CD4-positive, alpha-beta T cell treated with Interleukin-17A for 1 hour (primary cell): ENCODE measurements around the gene SORCS1.

Experiments used
- DNase-seq: peaks from one replicate; pipeline ENCODE4 v3.0.0-alpha.2; 2020

SORCS1 gene

GRCh38 chr10:106873770-106874603, 290.5 kb downstream of the SORCS1 start:
- no peak for DNase-seq

DNA sequence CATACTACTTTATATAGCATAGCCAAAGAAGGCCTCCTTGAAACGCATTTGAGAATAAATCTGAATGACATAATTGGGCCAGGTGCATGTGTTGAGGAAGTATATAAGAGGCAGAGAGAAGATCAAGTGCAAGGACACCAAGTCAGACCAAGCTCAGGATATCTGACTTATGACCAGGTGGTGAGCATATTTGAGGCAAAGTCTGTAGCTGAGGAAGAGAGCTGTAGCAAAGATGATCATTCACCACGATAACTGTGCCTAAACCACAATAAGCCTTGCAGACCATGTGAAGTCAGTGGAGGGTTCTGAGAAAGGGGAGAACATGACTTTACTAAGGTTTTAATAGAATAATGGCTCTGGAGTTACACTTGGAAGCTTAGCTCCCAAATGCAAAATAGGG, 292.3 kb downstream of the SORCS1 start:
- DNase-seq = no peak

GRCh38 chr10:106866244-106866845, 298.2 kb downstream of the SORCS1 start:
- no peak for DNase-seq

GRCh38 chr10:106864031-106864430, 300.5 kb downstream of the SORCS1 start:
- DNase-seq = no peak

GRCh38 chr10:106863549-106863948, 301.0 kb downstream of the SORCS1 start:
- no peak for DNase-seq

DNA sequence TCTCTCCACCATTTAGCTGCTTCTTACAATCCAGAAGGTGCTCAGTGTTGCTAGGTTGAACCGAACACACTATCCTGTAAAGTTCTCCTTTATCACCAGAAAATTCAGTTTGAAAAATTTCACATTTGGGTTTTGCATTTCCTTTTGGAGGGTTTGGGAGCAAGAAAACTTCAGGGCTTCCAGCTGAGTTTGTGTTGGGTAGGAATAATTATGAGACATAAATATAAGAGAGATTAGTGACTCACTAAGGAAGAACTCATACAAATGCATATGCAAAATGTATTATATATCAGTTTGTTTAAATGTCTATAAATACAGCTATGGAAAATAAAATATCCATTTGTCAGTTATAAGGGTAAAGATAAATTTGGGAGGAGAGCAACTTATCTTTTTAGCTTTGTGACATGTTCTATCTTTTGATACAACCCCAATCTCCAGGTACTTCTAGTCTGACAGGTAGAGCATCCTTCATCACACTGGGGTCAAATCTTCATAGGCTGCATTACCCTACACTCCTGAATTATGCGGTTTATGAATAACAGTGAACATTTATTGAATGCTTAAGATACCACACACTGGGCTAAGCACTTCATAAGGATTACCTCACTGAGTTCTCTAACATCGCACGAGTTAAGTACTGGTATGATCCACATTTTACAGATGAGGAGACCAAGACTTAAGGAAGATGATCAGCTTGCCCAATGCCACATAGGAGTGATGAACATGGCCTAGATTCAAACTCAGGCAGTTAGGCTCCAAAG, 304.4 kb downstream of the SORCS1 start:
- DNase-seq = no peak

GRCh38 chr10:106857728-106858127, 306.8 kb downstream of the SORCS1 start:
- no peak for DNase-seq

- no peak for DNase-seq
Measured at GRCh38 chr10:106857213-106857612, 307.3 kb downstream of the SORCS1 start.

GRCh38 chr10:106836933-106837663, 327.4 kb downstream of the SORCS1 start:
- DNase-seq = no peak

DNA sequence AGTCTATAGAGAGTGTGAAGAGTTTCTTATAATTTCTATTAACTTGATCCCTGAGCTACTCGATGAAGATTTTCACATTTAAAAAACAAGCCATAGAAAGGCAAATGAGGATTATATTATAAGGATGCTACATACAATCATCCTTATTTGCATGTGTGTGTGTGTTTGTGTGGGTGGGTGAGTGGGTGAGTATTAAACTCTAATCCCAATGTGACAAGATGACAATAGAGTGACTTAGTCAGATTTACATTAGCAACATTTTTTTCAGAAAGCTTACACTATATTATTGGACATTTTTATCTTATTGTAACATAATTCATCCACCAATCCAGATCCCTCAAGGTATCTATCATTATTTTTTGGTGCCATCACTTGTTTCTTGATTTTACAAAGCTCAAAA, 331.7 kb downstream of the SORCS1 start:
- DNase-seq = no peak

- DNase-seq = no peak
Measured at GRCh38 chr10:106830471-106830870, 334.0 kb downstream of the SORCS1 start.

GRCh38 chr10:106830006-106830405, 334.5 kb downstream of the SORCS1 start:
- DNase-seq = no peak

- DNase-seq = no peak
Measured at GRCh38 chr10:106826716-106827115, 337.8 kb downstream of the SORCS1 start.

- DNase-seq = no peak
Measured at GRCh38 chr10:106825576-106826364, 338.7 kb downstream of the SORCS1 start.

- DNase-seq = no peak
Measured at GRCh38 chr10:106820579-106820978, 343.9 kb downstream of the SORCS1 start.

DNA sequence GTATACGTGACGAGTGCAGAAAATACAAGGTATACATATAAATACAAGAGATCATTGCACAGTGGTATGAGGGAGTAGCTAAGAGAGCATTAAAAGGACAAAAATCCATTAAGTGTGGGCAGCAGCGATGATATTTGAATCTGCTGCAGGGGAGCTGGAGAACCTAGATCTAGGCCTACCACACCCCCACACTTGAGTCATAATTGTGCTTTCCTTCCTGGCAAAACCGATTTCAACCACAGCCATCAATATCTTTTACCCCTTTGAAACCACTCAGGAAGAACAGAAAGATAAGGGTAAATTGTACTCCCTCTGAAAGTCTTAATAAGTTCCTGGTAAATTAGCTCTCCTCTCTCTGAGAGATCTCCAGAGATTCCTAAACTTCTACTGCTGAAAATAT, 345.0 kb downstream of the SORCS1 start:
- no peak for DNase-seq

GRCh38 chr10:106816318-106817085, 348.0 kb downstream of the SORCS1 start:
- DNase-seq = no peak

DNA sequence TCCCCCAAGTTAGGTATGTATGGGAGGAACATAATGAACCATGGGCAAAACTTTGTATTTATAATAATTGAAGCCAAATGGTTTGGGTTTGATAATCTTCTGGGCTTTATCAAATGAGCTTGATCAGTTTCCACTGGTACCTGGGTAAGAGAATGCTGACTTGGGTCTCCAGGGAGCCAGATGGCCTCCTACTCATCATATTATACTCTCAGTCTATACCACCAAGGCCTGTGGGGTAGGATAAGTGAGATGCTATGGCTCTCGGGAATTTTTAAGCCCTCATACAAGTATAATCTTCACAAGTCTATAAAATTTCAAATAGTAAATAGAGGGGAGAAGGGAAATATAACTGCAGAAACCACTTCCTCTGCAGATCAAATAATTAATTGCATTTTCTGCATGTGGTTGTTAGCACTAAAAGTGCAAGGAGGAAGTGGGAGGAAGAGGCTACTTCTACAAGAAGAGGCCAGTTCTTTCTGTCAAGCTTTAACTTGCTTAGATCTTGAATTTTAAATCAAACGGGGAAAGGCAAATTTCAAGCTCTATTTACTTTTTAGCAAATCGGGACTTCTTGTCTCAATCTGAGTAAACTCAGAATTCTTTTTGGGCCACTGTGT, 349.0 kb downstream of the SORCS1 start:
- no peak for DNase-seq

- no peak for DNase-seq
Measured at GRCh38 chr10:106804992-106805582, 359.4 kb downstream of the SORCS1 start.

- DNase-seq = no peak
Measured at GRCh38 chr10:106802949-106803348, 361.6 kb downstream of the SORCS1 start.

GRCh38 chr10:106799776-106800175, 364.7 kb downstream of the SORCS1 start:
- no peak for DNase-seq
